HepG2 (cell line): ENCODE data around the gene LATS2.

Experiments used
- AFF4 ChIP-seq: sonication (generic); formaldehyde crosslinking; IDR thresholded peaks from 2 replicates; pipeline ENCODE4 v1.4.0; 2020; ENCODE audit warnings: missing genetic modification reagents
- GATAD2A ChIP-seq: IDR thresholded peaks from 2 replicates; pipeline ENCODE4 v1.6.1; 2016
- KDM1A ChIP-seq: IDR thresholded peaks from 2 replicates; pipeline ENCODE4 v1.6.1; 2016; ENCODE audit warnings: missing compliant biosample characterization
- TCF7L2 ChIP-seq: IDR thresholded peaks from 2 replicates; pipeline ENCODE4 v1.6.1; 2011; ENCODE audit warnings: mild to moderate bottlenecking, low read depth, low read length, moderate library complexity
- ZBTB8A ChIP-seq: sonication (generic); formaldehyde crosslinking; IDR thresholded peaks from 2 replicates; pipeline ENCODE4 v1.4.0; 2020; ENCODE audit warnings: mild to moderate bottlenecking, low read depth, missing genetic modification reagents, borderline replicate concordance

GRCh38 chr13:21040120-21040826 lies 21.1 kb downstream of the LATS2 start:
- TF ChIP-seq ZBTB8A (no peak), KDM1A (CRISPR knock-in tag) (no peak), GATAD2A (CRISPR knock-in tag) (no peak), TCF7L2 (no peak), AFF4 (CRISPR knock-in tag) (no peak)
